NCI-H69 (cell line): ENCODE measurements around the gene C11orf16.
"Not testable (repeated sequence)": the region's sequence is repeated elsewhere in the genome, so short reads cannot be mapped to it uniquely, and the experiment has no call there.

ENCODE experiments used
- DNase-seq: peaks from one replicate; lab custom pipeline; 2025; lab: John Stamatoyannopoulos, UW

Gene C11orf16

GRCh38 chr11:8935789-8936188, 3.0 kb upstream of the C11orf16 start:
- DNase-seq, result not testable (repeated sequence)

DNA sequence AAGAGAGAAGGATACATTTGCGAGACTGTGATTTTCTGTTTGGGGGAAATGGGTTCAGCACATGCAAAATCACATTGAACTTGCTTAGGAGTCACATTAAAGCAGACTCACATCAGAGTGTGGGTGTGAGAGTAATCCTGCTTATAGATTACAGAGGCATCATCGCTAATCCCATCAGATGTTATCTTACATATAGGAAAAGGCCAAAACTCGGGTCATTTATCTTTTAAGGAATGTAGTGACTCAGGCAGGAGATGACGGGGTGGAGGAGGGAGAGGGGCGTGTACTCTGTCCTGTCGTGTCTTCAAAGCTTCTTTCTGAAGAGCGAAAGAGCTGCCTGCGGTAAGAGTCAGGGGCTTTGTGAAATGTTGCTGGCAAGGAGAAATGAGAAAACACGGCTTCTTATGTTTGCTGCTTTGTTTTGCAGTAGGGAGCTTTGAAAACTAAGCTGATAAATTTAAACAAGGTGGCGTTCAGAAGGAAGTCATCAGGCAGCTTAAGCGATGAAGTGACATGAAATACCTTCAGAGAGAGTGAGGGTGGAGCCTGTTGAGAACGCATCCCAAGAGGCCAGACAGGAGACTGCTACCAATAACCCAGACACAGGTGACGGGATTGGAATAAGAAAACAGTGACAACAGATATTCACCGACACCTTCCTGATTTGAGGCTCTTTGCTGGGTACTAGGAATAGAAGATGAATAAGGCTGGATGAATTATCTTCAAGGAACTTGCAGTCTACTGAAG, 2.2 kb upstream of the C11orf16 start:
- DNase-seq, result no peak

DNA sequence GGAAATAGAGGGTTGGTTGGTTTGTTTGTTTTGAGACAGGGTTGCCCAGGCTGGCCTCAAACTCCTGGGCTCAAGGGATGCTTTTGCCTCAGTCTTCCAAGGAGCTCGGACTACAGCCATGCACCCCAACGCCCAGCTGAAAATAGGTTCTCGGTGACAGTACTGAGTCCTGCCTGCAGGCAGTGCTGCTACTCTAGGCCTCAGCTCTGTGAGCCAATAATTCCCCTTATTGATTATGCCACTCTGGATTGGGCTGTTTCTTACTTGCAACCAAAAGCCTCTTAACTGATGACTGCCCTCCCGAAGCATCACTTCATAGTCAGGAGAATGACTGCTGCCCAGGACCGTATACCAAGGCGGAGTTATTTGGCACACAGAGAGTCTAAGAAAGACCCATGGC, 1.2 kb upstream of the C11orf16 start:
- DNase-seq, result no peak

DNA sequence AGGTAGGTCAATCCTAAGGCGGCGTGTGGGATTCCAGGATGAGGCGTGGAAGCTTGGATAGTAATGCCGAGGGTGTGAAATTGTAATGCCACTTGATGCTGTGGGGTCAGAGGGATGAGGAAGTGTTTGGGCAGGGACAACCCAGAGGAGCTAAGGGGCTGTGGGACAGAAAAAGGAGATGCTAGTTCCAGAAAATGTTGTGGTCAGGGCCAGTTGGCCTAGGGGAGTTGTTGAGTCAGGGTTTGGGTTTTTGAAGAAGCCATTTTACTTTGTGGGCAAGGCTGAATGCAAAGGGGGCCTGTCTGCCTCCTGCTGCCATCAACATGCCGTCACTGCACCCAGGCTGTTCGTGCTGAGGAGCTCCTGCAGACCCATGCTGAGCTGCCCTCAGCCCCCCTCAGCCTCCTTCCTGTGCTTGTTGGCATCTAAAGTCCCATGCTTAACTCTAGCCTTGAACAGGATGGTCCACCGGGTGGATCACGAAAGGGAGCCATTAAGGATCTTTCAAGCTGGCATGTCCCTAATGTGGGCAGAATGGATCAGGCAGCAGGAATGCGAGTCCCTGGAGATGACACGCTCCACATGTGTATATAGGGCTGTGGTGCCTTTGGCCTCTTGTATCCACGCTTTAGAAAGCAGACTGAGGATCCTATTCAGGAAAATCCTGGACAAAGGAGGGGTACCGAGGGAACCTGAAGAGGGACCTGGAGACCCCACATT, 2.1 kb downstream of the C11orf16 start:
- peak; percentile 34 for DNase-seq

GRCh38 chr11:8928981-8929615, 3.6 kb downstream of the C11orf16 start:
- DNase-seq, result no peak

DNA sequence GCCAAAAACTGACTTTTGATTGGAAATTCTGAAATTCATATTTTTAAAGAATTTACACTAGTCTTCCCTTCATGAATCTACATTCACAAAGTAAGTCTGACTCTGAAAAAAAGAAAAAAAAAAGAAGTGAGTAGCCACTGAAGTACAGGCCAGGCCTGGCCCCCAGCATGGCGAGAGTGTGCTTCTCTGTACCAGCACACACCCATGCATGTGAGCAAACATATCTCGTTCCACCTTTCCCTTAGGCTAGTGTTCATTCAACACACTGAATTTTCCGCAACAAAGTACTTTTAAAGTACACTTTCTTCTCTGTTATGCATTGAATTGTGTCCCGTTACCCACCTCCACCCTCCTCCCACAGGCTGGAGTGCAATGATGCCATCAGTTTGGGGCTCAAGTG, 4.5 kb downstream of the C11orf16 start:
- no peak for DNase-seq

GRCh38 chr11:8927233-8927632, 5.5 kb downstream of the C11orf16 start:
- no peak for DNase-seq

DNA sequence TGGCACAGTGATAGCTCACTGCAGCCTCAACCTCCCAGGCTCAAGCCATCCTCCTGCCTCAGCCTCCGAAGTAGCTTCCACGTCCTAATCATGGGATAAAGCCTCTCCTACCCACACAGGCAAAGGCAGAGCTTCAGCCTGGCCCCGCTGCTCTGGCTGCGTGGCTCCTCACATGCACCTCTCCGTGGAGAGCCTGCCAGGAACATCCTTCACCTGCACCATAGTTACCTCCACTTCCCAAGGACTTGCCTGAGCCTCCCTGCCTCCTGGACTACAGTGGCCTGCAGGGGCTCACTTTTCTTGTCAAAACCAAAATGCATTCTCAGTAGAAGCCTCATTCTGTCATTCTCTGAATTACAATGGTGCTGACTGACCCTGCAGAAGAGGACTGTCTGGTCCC, 6.5 kb downstream of the C11orf16 start:
- no peak for DNase-seq

DNA sequence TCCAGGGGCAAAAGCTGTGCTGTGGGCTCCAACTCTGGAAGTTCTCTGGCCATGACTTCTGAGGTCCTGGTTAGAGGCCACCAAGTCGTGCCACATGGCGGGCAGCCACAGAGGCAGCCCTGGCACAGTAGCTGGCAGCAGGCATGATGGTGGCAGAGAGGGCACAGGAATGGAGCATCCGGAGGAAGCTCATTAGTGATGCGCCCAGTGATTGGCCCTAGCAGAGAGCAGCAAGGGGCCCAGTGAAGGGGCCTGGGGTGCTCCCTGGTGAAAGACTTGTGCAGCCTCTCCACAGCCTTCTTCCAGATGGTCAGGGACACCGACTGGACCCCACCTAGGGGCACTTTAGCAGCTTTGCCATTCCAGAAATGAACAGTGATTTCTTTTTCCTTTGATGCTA, 7.0 kb downstream of the C11orf16 start:
- no peak for DNase-seq

- no peak for DNase-seq
Measured at GRCh38 chr11:8922691-8923090, 10.1 kb downstream of the C11orf16 start.

- no peak for DNase-seq
Measured at GRCh38 chr11:8917157-8917825, 15.5 kb downstream of the C11orf16 start.

DNA sequence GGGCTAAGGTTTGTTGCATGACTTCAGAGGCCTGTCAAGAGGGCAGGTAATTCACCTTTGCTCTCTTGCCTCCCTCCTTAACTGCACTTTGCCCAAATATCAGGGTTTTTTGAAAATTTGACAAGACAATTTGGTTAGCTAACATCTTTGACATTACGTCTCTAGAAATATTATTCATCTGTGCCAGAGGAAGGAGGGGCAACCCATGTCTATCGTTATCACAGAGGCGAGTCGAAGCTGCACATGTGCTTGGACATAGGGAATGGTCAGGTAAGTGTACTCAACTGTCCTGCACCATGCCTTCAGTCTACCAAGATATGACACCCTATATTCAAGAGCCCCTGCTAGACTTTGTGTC, 18.1 kb downstream of the C11orf16 start:
- DNase-seq, result no peak

DNA sequence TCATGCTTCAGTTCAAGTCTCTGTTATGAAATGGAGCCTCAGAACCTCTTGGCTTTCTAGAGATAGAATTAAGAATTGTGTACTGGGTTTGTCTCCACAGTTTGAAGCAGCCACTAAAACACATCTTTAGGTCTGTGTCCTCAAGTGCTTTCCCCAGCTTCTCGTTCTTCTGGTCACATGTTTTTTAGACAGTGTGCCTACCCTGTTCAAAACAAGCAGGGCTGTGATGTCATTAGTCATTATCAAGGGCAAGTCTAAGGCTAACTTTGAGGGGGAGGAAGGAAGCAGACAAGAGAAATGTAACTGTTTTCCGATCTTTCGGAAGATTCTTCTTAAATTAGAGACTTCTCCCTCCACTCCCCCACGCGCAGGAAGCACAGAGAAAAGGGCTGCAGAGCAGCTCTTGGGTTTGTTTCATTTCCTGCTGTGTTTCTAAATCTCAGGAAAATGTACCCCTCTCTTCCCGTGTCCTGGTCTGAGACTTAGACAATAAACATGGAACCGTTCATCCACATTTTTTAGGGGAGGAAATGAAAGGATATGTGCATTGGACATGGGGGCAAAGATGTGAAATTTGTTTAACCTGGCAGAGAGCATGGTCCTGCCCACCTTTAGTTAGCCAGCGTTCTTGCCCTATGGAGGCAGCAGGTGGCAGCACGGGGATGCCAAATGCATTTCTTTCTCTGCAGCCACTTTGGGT, 18.6 kb downstream of the C11orf16 start:
- peak; percentile 76 for DNase-seq

GRCh38 chr11:8911029-8911823, 21.5 kb downstream of the C11orf16 start, which contains the start of gene AKIP1:
Gene AKIP1, plus strand, starts transcription at chr11:8911189. Its CDS starts 261 bp downstream, at chr11:8911450.
- DNase-seq, result peak; percentile 99

DNA sequence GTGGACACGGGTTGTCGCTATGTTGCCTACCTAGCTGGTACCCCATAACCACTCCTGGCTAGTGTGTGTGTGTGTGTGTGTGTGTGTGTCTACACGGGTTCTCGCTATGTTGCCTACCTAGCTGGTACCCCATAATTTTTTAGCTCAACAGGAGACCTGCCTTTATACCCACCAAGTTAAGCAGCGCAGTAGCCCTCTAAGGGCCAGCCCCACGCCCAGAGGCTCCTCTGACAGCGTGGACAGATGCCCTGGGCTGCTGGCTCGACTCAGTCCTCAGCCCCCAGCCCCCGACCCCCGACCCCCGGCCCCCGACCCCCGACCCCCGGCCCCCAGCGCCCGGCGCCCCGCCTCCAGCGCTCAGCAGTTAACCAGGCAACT, 22.1 kb downstream of the C11orf16 start:
- no peak for DNase-seq

GRCh38 chr11:8908099-8908498, 24.6 kb downstream of the C11orf16 start:
- no peak for DNase-seq

- DNase-seq, result peak; percentile 30
Measured at GRCh38 chr11:8907116-8907515, 25.6 kb downstream of the C11orf16 start.

GRCh38 chr11:8905528-8906165, 27.1 kb downstream of the C11orf16 start:
- peak; percentile 31 for DNase-seq

- DNase-seq, result no peak
Measured at GRCh38 chr11:8899119-8899753, 33.5 kb downstream of the C11orf16 start.

GRCh38 chr11:8891185-8891584, 41.6 kb downstream of the C11orf16 start:
- DNase-seq, result not testable (repeated sequence)
